GM23338 (cell line): Measurements from ENCODE around the gene NXPH2. TPM values are rescaled to one million over a fixed set of nuclear protein-coding genes. Genes with fewer than 3 reads are reported as not detected.

Experiments
- ATAC-seq: fragments of 200-7000 bp; cut with Tn5 transposase; 3 replicates; pipeline ENCODE4 v1.9.1; 2020
- DNase-seq: peaks from one replicate; pipeline ENCODE4 v3.0.0-alpha.2; 2015; ENCODE audit warnings: low spot score
- H2AFZ ChIP-seq: fragments of 200-600 bp; sonication (generic); 2 replicates; pipeline ENCODE4 v1.8.0; 2016; ENCODE audit warnings: antibody characterized with exemption, mild to moderate bottlenecking, moderate library complexity
- H3F3A ChIP-seq: fragments of 200-600 bp; sonication (generic); replicated peaks from 2 replicates; pipeline ENCODE4 v1.8.0; 2017; ENCODE audit warnings: antibody characterized with exemption, mixed run types, low read depth
- H3K27ac ChIP-seq: fragments of 200-600 bp; sonication (generic); 2 replicates; pipeline ENCODE4 v1.6.1; 2016; ENCODE audit warnings: low read depth
- H3K27me3 ChIP-seq: fragments of 200-600 bp; sonication (generic); 2 replicates; pipeline ENCODE4 v1.8.0; 2016; ENCODE audit warnings: mild to moderate bottlenecking, mixed run types, moderate library complexity; ENCODE audit not compliant: insufficient read depth
- H3K36me3 ChIP-seq: fragments of 200-600 bp; sonication (generic); 2 replicates; pipeline ENCODE4 v1.8.0; 2016; ENCODE audit warnings: mild to moderate bottlenecking; ENCODE audit not compliant: insufficient read depth
- H3K4me1 ChIP-seq: fragments of 200-600 bp; sonication (generic); 2 replicates; pipeline ENCODE4 v1.8.0; 2016; ENCODE audit warnings: mild to moderate bottlenecking, moderate library complexity; ENCODE audit not compliant: insufficient read depth
- H3K4me2 ChIP-seq: fragments of 200-600 bp; sonication (generic); 2 replicates; pipeline ENCODE4 v1.7.1; 2017; ENCODE audit warnings: mixed run types
- H3K4me3 ChIP-seq: fragments of 200-600 bp; sonication (generic); 2 replicates; pipeline ENCODE4 v1.6.1; 2016; ENCODE audit warnings: mixed run types
- H3K79me2 ChIP-seq: fragments of 200-600 bp; sonication (generic); replicated peaks from 2 replicates; pipeline ENCODE4 v1.8.0; 2017; ENCODE audit warnings: mild to moderate bottlenecking; ENCODE audit not compliant: insufficient read depth
- H3K9me2 ChIP-seq: fragments of 200-600 bp; sonication (generic); 2 replicates; pipeline ENCODE4 v1.8.0; 2017; ENCODE audit not compliant: insufficient read depth
- H4K20me1 ChIP-seq: fragments of 200-600 bp; sonication (generic); replicated peaks from 2 replicates; pipeline ENCODE4 v1.8.0; 2017; ENCODE audit warnings: mild to moderate bottlenecking; ENCODE audit not compliant: insufficient read depth
- H3K27ac Mint-ChIP-seq: 2 replicates; pipeline ENCODE4 v1.8.0; 2020; ENCODE audit warnings: inconsistent platforms, mild to moderate bottlenecking, moderate library complexity, mixed read lengths
- H3K27me3 Mint-ChIP-seq: 3 replicates; pipeline ENCODE4 v1.8.0; 2022; ENCODE audit warnings: low read depth, mild to moderate bottlenecking, moderate library complexity, mixed read lengths, inconsistent platforms; ENCODE audit not compliant: insufficient read depth, poor library complexity
- H3K36me3 Mint-ChIP-seq: 3 replicates; pipeline ENCODE4 v1.8.0; 2021; ENCODE audit warnings: low read depth, mild to moderate bottlenecking, inconsistent platforms, moderate library complexity, mixed read lengths
- H3K4me1 Mint-ChIP-seq: 3 replicates; pipeline ENCODE4 v1.8.0; 2020; ENCODE audit warnings: mild to moderate bottlenecking, inconsistent platforms, mixed read lengths
- H3K4me3 Mint-ChIP-seq: 3 replicates; pipeline ENCODE4 v1.8.0; 2021; ENCODE audit warnings: moderate library complexity, mild to moderate bottlenecking, inconsistent platforms, mixed read lengths
- H3K9me3 Mint-ChIP-seq: 3 replicates; pipeline ENCODE4 v1.8.0; 2020; ENCODE audit warnings: moderate library complexity, mild to moderate bottlenecking, inconsistent platforms, mixed read lengths
- CREB1 ChIP-seq: fragments of 250-450 bp; sonication (Bioruptor Pico); IDR thresholded peaks from 2 replicates; pipeline ENCODE4 v1.5.0; 2020; ENCODE audit warnings: low read depth, mild to moderate bottlenecking, moderate library complexity
- ETS1 ChIP-seq: IDR thresholded peaks from 2 replicates; pipeline ENCODE4 v1.6.1; 2016; ENCODE audit warnings: antibody characterized with exemption
- EZH2 ChIP-seq: fragments of 200-600 bp; sonication (generic); IDR thresholded peaks from one replicate; pipeline ENCODE4 v1.8.0; 2017; ENCODE audit warnings: antibody characterized with exemption, mild to moderate bottlenecking, low read depth; ENCODE audit not compliant: unreplicated experiment
- JUNB ChIP-seq: IDR thresholded peaks from one replicate; pipeline ENCODE4 v1.6.1; 2016; ENCODE audit warnings: antibody characterized with exemption; ENCODE audit not compliant: unreplicated experiment
- NANOG ChIP-seq: IDR thresholded peaks from 2 replicates; pipeline ENCODE4 v1.6.1; 2016; ENCODE audit warnings: antibody characterized with exemption, borderline replicate concordance
- POLR2AphosphoS5 ChIP-seq: IDR thresholded peaks from 2 replicates; pipeline ENCODE4 v1.6.1; 2016; ENCODE audit warnings: antibody characterized with exemption, low read depth
- STAT1 ChIP-seq: IDR thresholded peaks from one replicate; pipeline ENCODE4 v1.6.1; 2016; ENCODE audit warnings: antibody characterized with exemption; ENCODE audit not compliant: unreplicated experiment
- ZNF114 ChIP-seq: fragments of 250-450 bp; sonication (Bioruptor Pico); IDR thresholded peaks from 2 replicates; pipeline ENCODE4 v1.5.0; 2020; ENCODE audit warnings: mild to moderate bottlenecking, moderate library complexity
- ZNF331 ChIP-seq: fragments of 250-450 bp; sonication (Bioruptor Pico); IDR thresholded peaks from 2 replicates; pipeline ENCODE4 v1.5.0; 2020; ENCODE audit warnings: low read depth, mild to moderate bottlenecking, moderate library complexity
- ZNF462 ChIP-seq: fragments of 250-450 bp; sonication (Bioruptor Pico); IDR thresholded peaks from 2 replicates; pipeline ENCODE4 v1.5.0; 2020; ENCODE audit warnings: mild to moderate bottlenecking, moderate library complexity
- polyA plus RNA-seq: library from polyadenylated mRNA; unstranded; fragments of >200 nt; fragmentation: Nextera tagmentation; extraction: Ambion mirVana; gene quantifications from 2 replicates; pipeline ENCODE4 v1.2.1, GENCODE V29; 2016
- total RNA-seq: library from RNA; depleted of rRNA; stranded (reverse); fragments of >200 nt; shearing (Covaris generic); gene quantifications from 2 replicates; pipeline ENCODE4 v1.2.3, GENCODE V29; 2014

The NXPH2 gene
- total and polyA plus RNA-seq, 2 experiments from 2014 or later: 2.7 to 8.3 TPM

GRCh38 chr2:138763971-138764370, 16.2 kb downstream of the NXPH2 start:
- Histone ChIP-seq H3K4me3 (no peak overlapping the region), H3K79me2 (peaks cover 48% of the 10 kb centered on the region), H3K9me2 (no peaks in the 10 kb centered on the region), H3F3A (no peaks in the 10 kb centered on the region), H3K36me3 (no peaks in the 10 kb centered on the region), H3K4me2 (0 out of 2 replicates have a peak overlapping the region, but pooled peaks have one; percentile 37), H3K4me1 (peaks cover 36% of the 10 kb centered on the region), H3K27me3 (no peaks in the 10 kb centered on the region), H2AFZ (no peak overlapping the region), H3K27ac (0 out of 2 replicates have a peak overlapping the region, but pooled peaks have one; percentile 61), H4K20me1 (no peaks in the 10 kb centered on the region)
- Mint-ChIP-seq H3K27ac (no peak overlapping the region), H3K4me1 (peaks cover 27% of the 10 kb centered on the region), H3K9me3 (no peaks in the 10 kb centered on the region), H3K36me3 (no peaks in the 10 kb centered on the region), H3K4me3 (no peak overlapping the region), H3K27me3 (peaks cover 6% of the 10 kb centered on the region)
- peak; percentile 11 for DNase-seq
- TF ChIP-seq ZNF114 (no peak), ZNF331 (no peak), JUNB (no peak), CREB1 (CRISPR knock-in tag) (no peak), ZNF462 (CRISPR knock-in tag) (no peak), NANOG (no peak), POLR2AphosphoS5 (no peak), EZH2 (no peak), STAT1 (no peak), ETS1 (no peak)
- no peak for ATAC-seq
